ENCODE results near the gene PHACTR3. TPM values are rescaled to one million over a fixed set of nuclear protein-coding genes. Genes with fewer than 3 reads are reported as not detected.

PHACTR3 gene
- total RNA-seq, 1 donor from 2014 or later, result 1.4 TPM

GRCh38 chr20:59754551-59754950 is 150.2 kb downstream of the PHACTR3 start:
- no peak for TF ChIP-seq EZH2 (IDR thresholded peaks at IDR 0.05)
- no peak for TF ChIP-seq EZH2phosphoT487 (IDR thresholded peaks at IDR 0.05)
- TF ChIP-seq, protein P1, sequence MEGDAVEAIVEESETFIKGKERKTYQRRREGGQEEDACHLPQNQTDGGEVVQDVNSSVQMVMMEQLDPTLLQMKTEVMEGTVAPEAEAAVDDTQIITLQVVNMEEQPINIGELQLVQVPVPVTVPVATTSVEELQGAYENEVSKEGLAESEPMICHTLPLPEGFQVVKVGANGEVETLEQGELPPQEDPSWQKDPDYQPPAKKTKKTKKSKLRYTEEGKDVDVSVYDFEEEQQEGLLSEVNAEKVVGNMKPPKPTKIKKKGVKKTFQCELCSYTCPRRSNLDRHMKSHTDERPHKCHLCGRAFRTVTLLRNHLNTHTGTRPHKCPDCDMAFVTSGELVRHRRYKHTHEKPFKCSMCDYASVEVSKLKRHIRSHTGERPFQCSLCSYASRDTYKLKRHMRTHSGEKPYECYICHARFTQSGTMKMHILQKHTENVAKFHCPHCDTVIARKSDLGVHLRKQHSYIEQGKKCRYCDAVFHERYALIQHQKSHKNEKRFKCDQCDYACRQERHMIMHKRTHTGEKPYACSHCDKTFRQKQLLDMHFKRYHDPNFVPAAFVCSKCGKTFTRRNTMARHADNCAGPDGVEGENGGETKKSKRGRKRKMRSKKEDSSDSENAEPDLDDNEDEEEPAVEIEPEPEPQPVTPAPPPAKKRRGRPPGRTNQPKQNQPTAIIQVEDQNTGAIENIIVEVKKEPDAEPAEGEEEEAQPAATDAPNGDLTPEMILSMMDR (IDR thresholded peaks at IDR 0.05), result no peak
- no peaks in the 10 kb centered on the region for H3K36me3 ChIP-seq
- H3K4me3 Mint-ChIP-seq, result no peak overlapping the region
- no peak overlapping the region for H3K9ac ChIP-seq
- peaks cover 34% of the 10 kb centered on the region for H3K4me1 Mint-ChIP-seq
- H3K36me3 Mint-ChIP-seq, result no peaks in the 10 kb centered on the region
- H3K9me3 Mint-ChIP-seq, result no peaks in the 10 kb centered on the region
- no peak overlapping the region for H3K4me2 ChIP-seq
- H3K27me3 ChIP-seq, result peaks cover 99% of the 10 kb centered on the region
- H3K79me2 ChIP-seq (ENCODE audit: low read depth), result no peaks in the 10 kb centered on the region
- DNase-seq (ENCODE audit: low spot score), result no peak
- H3K27me3 Mint-ChIP-seq (ENCODE audit: insufficient read depth, low read depth), result peaks cover 17% of the 10 kb centered on the region
- no peak overlapping the region for H3K4me3 ChIP-seq
- H3K27ac ChIP-seq, result no peak overlapping the region
- H3K4me1 ChIP-seq, result no peaks in the 10 kb centered on the region
- no peaks in the 10 kb centered on the region for H4K20me1 ChIP-seq (ENCODE audit: low read depth)
- H3K27ac Mint-ChIP-seq, result no peak overlapping the region
- H2AFZ ChIP-seq (replicated peaks), result no peak overlapping the region
- H3F3A ChIP-seq (ENCODE audit: low read depth), result no peaks in the 10 kb centered on the region
- H3K9me3 ChIP-seq (ENCODE audit: low read depth), result no peaks in the 10 kb centered on the region

GRCh38 chr20:59756241-59756640 is 151.9 kb downstream of the PHACTR3 start:
- Mint-ChIP-seq H3K36me3 (no peaks in the 10 kb centered on the region), H3K27ac (no peak overlapping the region), H3K9me3 (no peaks in the 10 kb centered on the region), H3K27me3 (ENCODE audit: insufficient read depth, low read depth) (peaks cover 14% of the 10 kb centered on the region), H3K4me1 (peaks cover 19% of the 10 kb centered on the region), H3K4me3 (no peak overlapping the region)
- H3K4me3 ChIP-seq, result no peak overlapping the region
- H3K4me1 ChIP-seq, result no peaks in the 10 kb centered on the region
- H3K79me2 ChIP-seq (ENCODE audit: low read depth), result no peaks in the 10 kb centered on the region
- H3K27me3 ChIP-seq, result peaks cover 90% of the 10 kb centered on the region
- no peak for TF ChIP-seq EZH2 (IDR thresholded peaks at IDR 0.05)
- TF ChIP-seq, protein P1 (IDR thresholded peaks at IDR 0.05), result no peak
- TF ChIP-seq EZH2phosphoT487 (IDR thresholded peaks at IDR 0.05), result no peak
- H3K9ac ChIP-seq, result no peak overlapping the region
- H4K20me1 ChIP-seq (ENCODE audit: low read depth), result no peaks in the 10 kb centered on the region
- H3F3A ChIP-seq (ENCODE audit: low read depth), result no peaks in the 10 kb centered on the region
- no peak for DNase-seq (ENCODE audit: low spot score)
- no peak overlapping the region for H3K27ac ChIP-seq
- no peaks in the 10 kb centered on the region for H3K9me3 ChIP-seq (ENCODE audit: low read depth)
- H2AFZ ChIP-seq (replicated peaks), result no peak overlapping the region
- H3K36me3 ChIP-seq, result no peaks in the 10 kb centered on the region
- H3K4me2 ChIP-seq, result no peak overlapping the region

DNA sequence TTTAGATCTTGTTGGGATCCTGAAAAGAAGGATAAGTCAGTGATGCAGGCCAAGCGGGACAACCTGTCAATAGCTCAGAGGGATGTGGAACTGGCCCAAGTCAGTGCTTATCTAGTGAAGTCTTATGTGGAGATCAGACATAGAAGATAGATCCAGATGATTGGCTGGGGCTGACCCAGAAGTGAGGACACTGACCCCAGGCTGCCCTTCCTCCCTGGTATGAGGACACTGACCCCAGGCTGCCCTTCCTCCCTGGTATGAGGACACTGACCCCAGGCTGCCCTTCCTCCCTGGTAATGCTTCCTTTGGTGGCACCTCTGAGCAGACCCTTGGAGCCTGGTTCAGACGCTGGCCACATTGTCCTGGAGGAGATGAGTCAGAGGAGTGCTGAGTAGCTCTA is 159.7 kb downstream of the PHACTR3 start:
- H2AFZ ChIP-seq (replicated peaks), result no peak overlapping the region
- Mint-ChIP-seq H3K27ac (no peak overlapping the region), H3K9me3 (peaks cover 5% of the 10 kb centered on the region), H3K36me3 (no peaks in the 10 kb centered on the region), H3K27me3 (ENCODE audit: insufficient read depth, low read depth) (peaks cover 15% of the 10 kb centered on the region), H3K4me1 (no peaks in the 10 kb centered on the region), H3K4me3 (no peak overlapping the region)
- H3K9me3 ChIP-seq (ENCODE audit: low read depth), result no peaks in the 10 kb centered on the region
- peaks cover 49% of the 10 kb centered on the region for H3K27me3 ChIP-seq
- H3K27ac ChIP-seq, result no peak overlapping the region
- no peaks in the 10 kb centered on the region for H3K4me1 ChIP-seq
- H3K9ac ChIP-seq, result no peak overlapping the region
- H3K79me2 ChIP-seq (ENCODE audit: low read depth), result no peaks in the 10 kb centered on the region
- H4K20me1 ChIP-seq (ENCODE audit: low read depth), result no peaks in the 10 kb centered on the region
- no peak for DNase-seq (ENCODE audit: low spot score)
- H3F3A ChIP-seq (ENCODE audit: low read depth), result no peaks in the 10 kb centered on the region
- no peak overlapping the region for H3K4me2 ChIP-seq
- TF ChIP-seq EZH2 (IDR thresholded peaks at IDR 0.05) (no peak), EZH2phosphoT487 (IDR thresholded peaks at IDR 0.05) (no peak)
- TF ChIP-seq, protein P1 (IDR thresholded peaks at IDR 0.05), result no peak
- H3K36me3 ChIP-seq, result no peaks in the 10 kb centered on the region
- no peak overlapping the region for H3K4me3 ChIP-seq

Measured in neural progenitor cell (in vitro differentiated cells).